ENCODE measurements around the gene TBC1D12. TPM values are rescaled to one million over a fixed set of nuclear protein-coding genes. Genes with fewer than 3 reads are reported as not detected.
"Not testable (repeated sequence)": the region's sequence is repeated elsewhere in the genome, so short reads cannot be mapped to it uniquely, and the experiment has no call there.

Gene TBC1D12
- total RNA-seq, 1 donor from 2014 or later: 64.7 TPM

- no peak for DNase-seq
These were observed 143.9 kb downstream of the TBC1D12 start for GRCh38 chr10:94546049-94546900.

DNA sequence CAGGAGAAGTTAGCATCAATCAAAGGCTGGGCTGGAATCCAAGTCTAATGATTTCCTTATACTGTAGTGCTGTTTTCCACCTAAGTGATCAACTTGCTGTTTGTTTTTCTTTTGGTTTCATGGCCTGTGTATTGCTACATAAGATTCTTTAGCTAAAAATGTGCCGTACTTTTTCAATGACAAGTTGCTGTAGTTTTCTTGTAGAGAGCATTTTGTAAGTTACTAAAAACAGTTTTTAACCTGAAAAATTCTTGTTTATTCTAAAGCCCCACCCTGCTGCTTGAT, 144.5 kb downstream of the TBC1D12 start:
- no peak for DNase-seq

GRCh38 chr10:94549221-94549620, 146.9 kb downstream of the TBC1D12 start:
- DNase-seq: no peak

- DNase-seq: not testable (repeated sequence)
These were observed 165.5 kb downstream of the TBC1D12 start for GRCh38 chr10:94567714-94568307.

- no peak for DNase-seq
These were observed 168.7 kb downstream of the TBC1D12 start for GRCh38 chr10:94571081-94571480.

- no peak for DNase-seq
These were observed 169.2 kb downstream of the TBC1D12 start for GRCh38 chr10:94571528-94571927.

DNA sequence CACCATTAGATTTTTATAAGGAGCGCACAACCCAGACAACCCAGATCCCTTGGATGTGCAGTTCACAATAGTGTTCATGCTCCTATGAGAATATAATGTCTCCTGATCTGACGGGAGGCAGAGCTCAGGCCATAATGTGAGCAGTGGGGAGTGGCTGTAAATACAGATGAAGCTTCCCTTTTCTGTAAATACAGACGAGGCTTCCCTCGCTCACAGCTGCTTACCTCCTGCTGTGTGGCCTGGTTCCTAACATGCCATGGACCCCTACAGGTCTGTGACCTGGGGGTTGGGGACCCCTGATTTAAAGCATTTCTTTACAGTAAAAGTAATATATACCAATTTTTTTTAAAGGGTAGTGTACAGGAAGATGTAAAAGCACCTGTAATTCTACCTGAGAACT, 176.4 kb downstream of the TBC1D12 start:
- no peak for DNase-seq

DNA sequence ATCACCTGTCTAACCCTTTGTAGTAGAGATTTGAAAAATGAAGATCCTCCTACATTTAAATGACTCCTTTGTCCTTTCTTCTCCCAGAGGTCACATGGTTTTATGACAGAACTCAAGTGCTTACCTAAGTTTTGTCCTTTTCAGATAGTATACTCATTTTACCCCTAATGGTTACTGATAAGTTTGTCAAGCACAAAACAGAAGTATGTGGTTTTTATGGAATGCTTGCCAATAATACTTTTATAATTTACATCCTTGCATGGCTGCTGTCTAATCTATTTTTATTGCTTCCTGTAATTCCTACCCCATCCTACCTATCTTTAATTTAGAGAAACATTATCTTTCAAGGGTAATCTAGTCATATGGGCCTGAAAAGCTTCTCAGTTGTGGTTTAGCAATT, 180.8 kb downstream of the TBC1D12 start:
- DNase-seq: no peak

Other genes starting within 250 kb of the TBC1D12 start
- 32.6 TPM for gene NOC3L, start 39.6 kb upstream of the TBC1D12 start, total RNA-seq
- 18.9 TPM for gene HELLS, start 143.2 kb downstream of the TBC1D12 start, total RNA-seq